GM23248 (cell line): Measurements from ENCODE around the gene MASP1.

ENCODE experiments used
- EZH2 ChIP-seq: fragments of 200-600 bp; sonication (generic); IDR thresholded peaks from 2 replicates; pipeline ENCODE4 v1.6.1; 2018; ENCODE audit warnings: antibody characterized with exemption, mild to moderate bottlenecking; ENCODE audit not compliant: insufficient read depth, poor library complexity, severe bottlenecking
- EZH2phosphoT487 ChIP-seq: fragments of 200-600 bp; sonication (generic); IDR thresholded peaks from 2 replicates; pipeline ENCODE4 v1.6.1; 2018; ENCODE audit warnings: antibody characterized with exemption, moderate library complexity, mild to moderate bottlenecking, low read depth; ENCODE audit not compliant: insufficient read depth

- no peak for TF ChIP-seq EZH2phosphoT487
- no peak for TF ChIP-seq EZH2
Measured at GRCh38 chr3:187274977-187275338, 16.6 kb downstream of the MASP1 start.
